Measurements from ENCODE around the gene SPSB2. TPM values are rescaled to one million over a fixed set of nuclear protein-coding genes. Genes with fewer than 3 reads are reported as not detected.

The SPSB2 gene
- total and polyA plus RNA-seq, 2 experiments from 2014 or later, result 12.3 to 13.5 TPM

DNA sequence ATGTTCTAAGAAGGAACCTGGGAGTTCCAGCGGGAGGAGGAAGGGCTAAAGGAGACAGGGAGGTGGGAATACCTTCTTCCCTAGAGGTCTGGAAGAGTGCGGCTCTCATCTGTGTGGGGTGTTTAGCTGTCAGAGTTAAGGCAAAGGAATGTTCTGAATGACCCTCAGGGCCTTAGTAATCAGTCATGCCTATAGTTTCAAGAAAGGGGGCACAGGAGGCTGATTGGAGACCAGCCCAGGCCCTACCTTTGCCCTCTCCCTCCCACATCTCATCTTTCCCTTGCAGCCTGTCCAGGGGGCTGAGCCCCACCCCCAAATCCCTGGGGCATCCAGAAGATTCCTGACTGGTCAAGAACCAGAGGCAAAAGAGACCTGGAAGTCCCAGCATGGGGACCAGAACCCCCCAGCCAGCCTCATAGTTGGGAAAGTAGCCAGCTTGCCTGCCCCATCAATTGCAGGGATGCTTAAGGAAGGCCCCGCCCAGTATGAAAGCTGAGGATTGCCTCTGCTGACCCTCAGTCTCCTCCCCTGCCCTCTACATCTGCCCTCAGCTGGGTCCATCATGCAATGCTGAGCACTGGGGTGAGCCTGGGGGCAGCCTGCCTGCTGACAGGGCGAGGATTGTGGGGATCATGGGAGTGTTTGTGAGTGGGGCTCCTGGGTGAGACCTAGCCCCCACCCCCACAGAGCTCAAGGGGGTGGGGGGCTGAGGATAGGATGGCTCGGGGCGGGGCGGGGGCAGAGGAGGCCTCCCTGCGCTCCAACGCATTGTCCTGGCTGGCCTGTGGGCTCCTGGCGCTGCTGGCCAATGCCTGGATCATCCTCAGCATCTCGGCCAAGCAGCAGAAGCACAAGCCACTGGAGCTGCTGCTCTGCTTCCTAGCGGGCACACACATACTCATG is 49.7 kb downstream of the SPSB2 start:
- Histone ChIP-seq H3K27me3 (no peaks in the 10 kb centered on the region), H3K36me3 (no peaks in the 10 kb centered on the region), H3K4me1 (ENCODE audit: low read depth) (peaks cover 29% of the 10 kb centered on the region), H3K4me3 (no peak overlapping the region), H3K27ac (no peak overlapping the region), H3K9me3 (ENCODE audit: low read depth) (no peaks in the 10 kb centered on the region)
- no peak for DNase-seq (ENCODE audit: low read depth in 1 of 2, low spot score in 1 of 2)
- TF ChIP-seq, protein P1, sequence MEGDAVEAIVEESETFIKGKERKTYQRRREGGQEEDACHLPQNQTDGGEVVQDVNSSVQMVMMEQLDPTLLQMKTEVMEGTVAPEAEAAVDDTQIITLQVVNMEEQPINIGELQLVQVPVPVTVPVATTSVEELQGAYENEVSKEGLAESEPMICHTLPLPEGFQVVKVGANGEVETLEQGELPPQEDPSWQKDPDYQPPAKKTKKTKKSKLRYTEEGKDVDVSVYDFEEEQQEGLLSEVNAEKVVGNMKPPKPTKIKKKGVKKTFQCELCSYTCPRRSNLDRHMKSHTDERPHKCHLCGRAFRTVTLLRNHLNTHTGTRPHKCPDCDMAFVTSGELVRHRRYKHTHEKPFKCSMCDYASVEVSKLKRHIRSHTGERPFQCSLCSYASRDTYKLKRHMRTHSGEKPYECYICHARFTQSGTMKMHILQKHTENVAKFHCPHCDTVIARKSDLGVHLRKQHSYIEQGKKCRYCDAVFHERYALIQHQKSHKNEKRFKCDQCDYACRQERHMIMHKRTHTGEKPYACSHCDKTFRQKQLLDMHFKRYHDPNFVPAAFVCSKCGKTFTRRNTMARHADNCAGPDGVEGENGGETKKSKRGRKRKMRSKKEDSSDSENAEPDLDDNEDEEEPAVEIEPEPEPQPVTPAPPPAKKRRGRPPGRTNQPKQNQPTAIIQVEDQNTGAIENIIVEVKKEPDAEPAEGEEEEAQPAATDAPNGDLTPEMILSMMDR (IDR thresholded peaks at IDR 0.05; ENCODE audit: low read depth, low read length), result no peak

GRCh38 chr12:6822426-6823135 is 50.5 kb downstream of the SPSB2 start:
- peaks cover 32% of the 10 kb centered on the region for H3K4me1 ChIP-seq (ENCODE audit: low read depth)
- TF ChIP-seq, protein P1 (IDR thresholded peaks at IDR 0.05; ENCODE audit: low read depth, low read length), result no peak
- peak overlapping the region; percentile 47 for H3K4me3 ChIP-seq
- H3K9me3 ChIP-seq (ENCODE audit: low read depth), result no peaks in the 10 kb centered on the region
- no peaks in the 10 kb centered on the region for H3K27me3 ChIP-seq
- no peak overlapping the region for H3K27ac ChIP-seq
- no peak for DNase-seq (ENCODE audit: low read depth in 1 of 2, low spot score in 1 of 2)
- no peaks in the 10 kb centered on the region for H3K36me3 ChIP-seq

GRCh38 chr12:6821591-6822425 is 51.3 kb downstream of the SPSB2 start, which contains the start of gene GPR162:
Gene GPR162 (plus strand): TSS chr12:6821821. CDS start chr12:6823899, 2,078 bp downstream.
- Histone ChIP-seq H3K4me1 (ENCODE audit: low read depth) (peaks cover 27% of the 10 kb centered on the region), H3K27ac (peak within 1 kb of the TSS; percentile 70), H3K27me3 (no peaks in the 10 kb centered on the region)

More at GRCh38 chr12:6821591-6822425, 51.3 kb downstream of the SPSB2 start, which contains the start of gene GPR162:
- TF ChIP-seq, protein P1 (IDR thresholded peaks at IDR 0.05; ENCODE audit: low read depth, low read length), result no peak
- peak; percentile 75 to 86 for DNase-seq (ENCODE audit: low read depth in 1 of 2, low spot score in 1 of 2)
- H3K36me3 ChIP-seq, result no peaks in the 10 kb centered on the region
- H3K4me3 ChIP-seq, result peak within 1 kb of the TSS; percentile 47
- no peaks in the 10 kb centered on the region for H3K9me3 ChIP-seq (ENCODE audit: low read depth)

Other genes with a start within 250 kb of the SPSB2 start
- 0.07 and 0.71 TPM in 2 replicates for gene LPAR5, start 237.3 kb downstream of the SPSB2 start, total RNA-seq
- gene LPAR5, start 237.3 kb downstream of the SPSB2 start, polyA plus RNA-seq, result 0.10 and 0.78 TPM in 2 replicates
- gene ACRBP, start 225.9 kb downstream of the SPSB2 start, total RNA-seq, result 0.99 and 2.8 TPM in 2 replicates
- gene ACRBP, start 225.9 kb downstream of the SPSB2 start, polyA plus RNA-seq, result 2.6 and 7.0 TPM in 2 replicates
- 95.2 and 107 TPM in 2 replicates for gene ING4, start 210.2 kb downstream of the SPSB2 start, total RNA-seq
- gene ING4, start 210.2 kb downstream of the SPSB2 start, polyA plus RNA-seq, result 95.3 and 96.2 TPM in 2 replicates
- 39.4 and 44.9 TPM in 2 replicates for gene ZNF384, start 183.9 kb downstream of the SPSB2 start, total RNA-seq
- 38.2 and 44.1 TPM in 2 replicates for gene ZNF384, start 183.9 kb downstream of the SPSB2 start, polyA plus RNA-seq
- gene PIANP, start 172.5 kb downstream of the SPSB2 start, total RNA-seq, result 0.36 and 5.5 TPM in 2 replicates
- 4.1 and 5.0 TPM in 2 replicates for gene PIANP, start 172.5 kb downstream of the SPSB2 start, polyA plus RNA-seq
- gene COPS7A, start 149.3 kb downstream of the SPSB2 start, total RNA-seq, result 71.0 and 82.1 TPM in 2 replicates
- 97.7 and 108 TPM in 2 replicates for gene COPS7A, start 149.3 kb downstream of the SPSB2 start, polyA plus RNA-seq
- 342 and 449 TPM in 2 replicates for gene MLF2, start 120.2 kb downstream of the SPSB2 start, total RNA-seq
- 575 and 592 TPM in 2 replicates for gene MLF2, start 120.2 kb downstream of the SPSB2 start, polyA plus RNA-seq
- gene PTMS, start 106.9 kb downstream of the SPSB2 start, total RNA-seq, result 194 and 290 TPM in 2 replicates
- 426 and 467 TPM in 2 replicates for gene PTMS, start 106.9 kb downstream of the SPSB2 start, polyA plus RNA-seq
- gene LAG3, start 100.8 kb downstream of the SPSB2 start, total RNA-seq, result 0.15 TPM in 1 of 2 replicates, not detected in the other
- 0.34 TPM in 1 of 2 replicates, not detected in the other for gene LAG3, start 100.8 kb downstream of the SPSB2 start, polyA plus RNA-seq
- gene CD4, start 83.8 kb downstream of the SPSB2 start, total RNA-seq, result 3.1 and 3.3 TPM in 2 replicates
- gene CD4, start 83.8 kb downstream of the SPSB2 start, polyA plus RNA-seq, result 5.2 and 5.9 TPM in 2 replicates
- 41.1 and 51.0 TPM in 2 replicates for gene GPR162, start 51.5 kb downstream of the SPSB2 start, total RNA-seq
- gene GPR162, start 51.5 kb downstream of the SPSB2 start, polyA plus RNA-seq, result 29.2 and 38.6 TPM in 2 replicates
- 11.6 and 19.7 TPM in 2 replicates for gene P3H3, start 44.9 kb downstream of the SPSB2 start, total RNA-seq
- gene P3H3, start 44.9 kb downstream of the SPSB2 start, polyA plus RNA-seq, result 13.7 and 18.2 TPM in 2 replicates
- 3.0 and 5.2 TPM in 2 replicates for gene GNB3, start 32.4 kb downstream of the SPSB2 start, total RNA-seq
- 1.7 and 2.1 TPM in 2 replicates for gene GNB3, start 32.4 kb downstream of the SPSB2 start, polyA plus RNA-seq
- 11.5 and 42.8 TPM in 2 replicates for gene CDCA3, start 22.0 kb downstream of the SPSB2 start, total RNA-seq
- 10.4 and 84.9 TPM in 2 replicates for gene CDCA3, start 22.0 kb downstream of the SPSB2 start, polyA plus RNA-seq
- 145 and 150 TPM in 2 replicates for gene USP5, start 21.2 kb downstream of the SPSB2 start, total RNA-seq
- gene USP5, start 21.2 kb downstream of the SPSB2 start, polyA plus RNA-seq, result 156 TPM in 2 replicates
- 1,963 and 2,650 TPM in 2 replicates for gene TPI1, start 5.8 kb downstream of the SPSB2 start, total RNA-seq
- gene TPI1, start 5.8 kb downstream of the SPSB2 start, polyA plus RNA-seq, result 3,554 and 4,448 TPM in 2 replicates
- gene LRRC23, start 31.5 kb upstream of the SPSB2 start, total RNA-seq, result 17.5 and 18.8 TPM in 2 replicates
- 23.7 and 24.8 TPM in 2 replicates for gene LRRC23, start 31.5 kb upstream of the SPSB2 start, polyA plus RNA-seq
- gene ENO2, start 41.3 kb upstream of the SPSB2 start, total RNA-seq, result 56.2 and 87.7 TPM in 2 replicates
- 133 and 154 TPM in 2 replicates for gene ENO2, start 41.3 kb upstream of the SPSB2 start, polyA plus RNA-seq
- 28.1 and 46.4 TPM in 2 replicates for gene ATN1, start 54.7 kb upstream of the SPSB2 start, total RNA-seq
- gene ATN1, start 54.7 kb upstream of the SPSB2 start, polyA plus RNA-seq, result 22.8 and 37.8 TPM in 2 replicates
- gene RNU7-1, start 70.5 kb upstream of the SPSB2 start, total RNA-seq, result not detected in 2 replicates
- not detected in 2 replicates for gene RNU7-1, start 70.5 kb upstream of the SPSB2 start, polyA plus RNA-seq
- gene C12orf57, start 70.7 kb upstream of the SPSB2 start, total RNA-seq, result 260 and 307 TPM in 2 replicates
- gene C12orf57, start 70.7 kb upstream of the SPSB2 start, polyA plus RNA-seq, result 154 and 208 TPM in 2 replicates
- gene PTPN6, start 78.1 kb upstream of the SPSB2 start, total RNA-seq, result 17.4 and 19.2 TPM in 2 replicates
- 25.2 and 28.4 TPM in 2 replicates for gene PTPN6, start 78.1 kb upstream of the SPSB2 start, polyA plus RNA-seq
- gene PHB2, start 97.4 kb upstream of the SPSB2 start, total RNA-seq, result 350 and 388 TPM in 2 replicates
- 181 and 228 TPM in 2 replicates for gene PHB2, start 97.4 kb upstream of the SPSB2 start, polyA plus RNA-seq
- gene EMG1, start 97.6 kb upstream of the SPSB2 start, total RNA-seq, result 15.7 and 21.5 TPM in 2 replicates
- 29.7 and 39.2 TPM in 2 replicates for gene EMG1, start 97.6 kb upstream of the SPSB2 start, polyA plus RNA-seq
- 12.0 and 15.8 TPM in 2 replicates for gene LPCAT3, start 145.2 kb upstream of the SPSB2 start, total RNA-seq
- 31.4 and 37.8 TPM in 2 replicates for gene LPCAT3, start 145.2 kb upstream of the SPSB2 start, polyA plus RNA-seq
- gene C1S, start 187.4 kb upstream of the SPSB2 start, total RNA-seq, result 3.0 and 5.0 TPM in 2 replicates
- 7.3 and 9.3 TPM in 2 replicates for gene C1S, start 187.4 kb upstream of the SPSB2 start, polyA plus RNA-seq
- 2.4 and 3.6 TPM in 2 replicates for gene C1R, start 219.1 kb upstream of the SPSB2 start, total RNA-seq
- gene C1R, start 219.1 kb upstream of the SPSB2 start, polyA plus RNA-seq, result 1.5 and 3.4 TPM in 2 replicates
- gene C1RL, start 235.9 kb upstream of the SPSB2 start, total RNA-seq, result 18.4 and 32.4 TPM in 2 replicates
- 12.2 and 14.3 TPM in 2 replicates for gene C1RL, start 235.9 kb upstream of the SPSB2 start, polyA plus RNA-seq